GM12878 (cell line): Measurements from ENCODE around the gene ISCA2. TPM values are rescaled to one million over a fixed set of nuclear protein-coding genes. Genes with fewer than 3 reads are reported as not detected.

Experiments
- ATAC-seq: fragments of 200-7000 bp; cut with Tn5 transposase; 3 replicates; pipeline ENCODE4 v1.9.1; 2020; ENCODE audit warnings: mild to moderate bottlenecking, moderate library complexity
- BruUV-seq: library from RNA; stranded (reverse); fragments of 400-500 nt; replicated peaks from 2 replicates; lab custom pipeline; 2021; lab: Mats Ljungman, UMichigan
- CTCF ChIA-PET: fragments of 300-600 bp; sonication (Branson Sonifier 250); formaldehyde crosslinking; extraction: SDS; loops from one replicate; lab custom pipeline; 2021; ENCODE audit warnings: inconsistent platforms; lab: Yijun Ruan, JAX
- POLR2A ChIA-PET: fragments of 350-600 bp; formaldehyde crosslinking; extraction: SDS; loops from one replicate; lab custom pipeline; 2021; ENCODE audit warnings: inconsistent platforms; lab: Charles Lee
- RAD21 ChIA-PET: fragments of 300-600 bp; sonication (Branson Sonifier 250); formaldehyde crosslinking; loops from one replicate; lab custom pipeline; 2023; ENCODE audit warnings: antibody characterized with exemption; ENCODE audit not compliant: unreplicated experiment; lab: Charles Lee
- SMC1A ChIA-PET: fragments of 300-600 bp; sonication (Branson Sonifier 250); formaldehyde crosslinking; loops from one replicate; lab custom pipeline; 2023; ENCODE audit not compliant: unreplicated experiment, uncharacterized antibody; lab: Charles Lee
- DNase-seq: peaks from one replicate; pipeline ENCODE4 v3.0.0-alpha.2; 2011; ENCODE audit warnings: low read depth, low spot score
- FAIRE-seq: peaks from 3 replicates; lab custom pipeline; 2011; peaks lifted over from hg19 to GRCh38; lab: Jason Lieb, UNC
- H2AFZ ChIP-seq: 2 replicates; pipeline ENCODE4 v1.6.0; 2011; ENCODE audit warnings: low read depth, low read length, control low read depth; ENCODE audit not compliant: control insufficient read depth
- H3K27ac ChIP-seq: 2 replicates; pipeline ENCODE4 v1.5.1; 2011; ENCODE audit warnings: control low read depth; ENCODE audit not compliant: control insufficient read depth, insufficient read depth
- H3K27me3 ChIP-seq, 2 experiments: replicated peaks in 1 of 2; 2 replicates each; pipeline versions ENCODE4 v1.6.0 to v1.6.1; 2011; ENCODE audit warnings: low read length in 1 of 2; ENCODE audit not compliant: control insufficient read depth in 2 of 2, insufficient read depth in 2 of 2
- H3K36me3 ChIP-seq, 2 experiments: 2 replicates each; pipeline ENCODE4 v1.5.1; 2011; ENCODE audit warnings: low read length in 1 of 2; ENCODE audit not compliant: control insufficient read depth in 2 of 2, insufficient read depth in 2 of 2
- H3K4me1 ChIP-seq: 2 replicates; pipeline ENCODE4 v1.6.1; 2011; ENCODE audit warnings: mild to moderate bottlenecking, low read length, moderate library complexity, mixed read lengths; ENCODE audit not compliant: control insufficient read depth, insufficient read depth
- H3K4me2 ChIP-seq: 2 replicates; pipeline ENCODE4 v1.6.0; 2011; ENCODE audit warnings: control low read depth; ENCODE audit not compliant: control insufficient read depth, insufficient read depth
- H3K4me3 ChIP-seq: fragments of 200-600 bp; sonication (generic); 2 replicates; pipeline ENCODE4 v1.5.1; 2016
- H3K79me2 ChIP-seq: 2 replicates; pipeline ENCODE4 v1.6.0; 2011; ENCODE audit warnings: low read length; ENCODE audit not compliant: control insufficient read depth, insufficient read depth
- H3K9ac ChIP-seq: 2 replicates; pipeline ENCODE4 v1.8.0; 2011; ENCODE audit warnings: low read length, control low read depth, mixed read lengths; ENCODE audit not compliant: control insufficient read depth, insufficient read depth
- H3K9me3 ChIP-seq: replicated peaks from 3 replicates; pipeline ENCODE4 v1.5.1; 2011; ENCODE audit warnings: mild to moderate bottlenecking, low read length; ENCODE audit not compliant: control insufficient read depth, insufficient read depth
- H4K20me1 ChIP-seq: 2 replicates; pipeline ENCODE4 v1.6.0; 2011; ENCODE audit not compliant: control insufficient read depth, insufficient read depth
- ATF2 ChIP-seq: IDR thresholded peaks from 2 replicates; pipeline ENCODE4 v1.6.1; 2012; ENCODE audit warnings: low read length, inconsistent platforms
- BMI1 ChIP-seq: fragments of 450-650 bp; IDR thresholded peaks from 2 replicates; pipeline ENCODE4 v1.6.1; 2016; ENCODE audit warnings: mild to moderate bottlenecking, moderate library complexity, borderline replicate concordance
- ESRRA ChIP-seq: IDR thresholded peaks from 2 replicates; pipeline ENCODE4 v1.6.1; 2012; ENCODE audit warnings: mild to moderate bottlenecking, low read length, improper control_type of control experiment
- ETV6 ChIP-seq, 2 experiments: fragments of 450-650 bp in 1 of 2; IDR thresholded peaks in 1 of 2; conservative IDR thresholded peaks in 1 of 2; 2 replicates each; pipeline ENCODE4 v1.6.1; 2014; ENCODE audit warnings: antibody characterized with exemption in 1 of 2, borderline replicate concordance in 1 of 2, low read depth in 1 of 2, mild to moderate bottlenecking in 1 of 2, moderate library complexity in 1 of 2
- HDAC2 ChIP-seq: fragments of 200-600 bp; sonication (generic); IDR thresholded peaks from 2 replicates; pipeline ENCODE4 v1.6.1; 2017
- MXI1 ChIP-seq: fragments of 150-350 bp; IDR thresholded peaks from 2 replicates; pipeline ENCODE4 v1.6.1; 2011; ENCODE audit warnings: low read depth, mild to moderate bottlenecking, inconsistent platforms, low read length, improper control_type of control experiment
- SMAD5 ChIP-seq: IDR thresholded peaks from 2 replicates; pipeline ENCODE4 v1.6.1; 2016; ENCODE audit warnings: antibody characterized with exemption, low read depth
- SRF ChIP-seq, 2 experiments: IDR thresholded peaks; 2 replicates each; pipeline ENCODE4 v1.6.1; 2011; ENCODE audit warnings: low read depth in 2 of 2, low read length in 2 of 2, mild to moderate bottlenecking in 1 of 2, moderate library complexity in 1 of 2
- SUPT20H ChIP-seq: IDR thresholded peaks from 2 replicates; pipeline ENCODE4 v1.6.1; 2011; ENCODE audit warnings: low read depth, mild to moderate bottlenecking, low read length, moderate library complexity, borderline replicate concordance; ENCODE audit not compliant: control insufficient read depth
- YBX1 ChIP-seq: fragments of 450-650 bp; IDR thresholded peaks from 2 replicates; pipeline ENCODE4 v1.6.1; 2016; ENCODE audit warnings: antibody characterized with exemption
- ZSCAN29 ChIP-seq: fragments of 450-650 bp; IDR thresholded peaks from 2 replicates; pipeline ENCODE4 v1.6.1; 2017; ENCODE audit warnings: mild to moderate bottlenecking, moderate library complexity
- WGBS: methylation state at CpG from one replicate; pipeline ENCODE4 v1.1.6; 2016; ENCODE audit warnings: low lambda C conversion rate; ENCODE audit not compliant: insufficient replicate concordance, insufficient coverage; ENCODE audit errors: missing lambda C conversion rate; 5-methylcytosine and 5-hydroxymethylcytosine counted together
- in situ Hi-C: fragments of 300-500 bp; cut with MboI; formaldehyde crosslinking; loops from 9 replicates; pipeline ENCODE4 v1.14.3; 2018; ENCODE audit warnings: mixed read lengths
- intact Hi-C: fragments of 100-400 bp; cut with micrococcal nuclease; formaldehyde crosslinking; loops from one replicate; pipeline ENCODE4 v1.14.2; 2022; ENCODE audit not compliant: unreplicated experiment
- polyA plus RNA-seq, 11 experiments: library from polyadenylated mRNA; depleted of rRNA in 4 of 11; unstranded in 6 of 11; stranded (reverse) in 5 of 11; fragments of >200 nt; fragmentation: Nextera tagmentation in 4 of 11; fragmentation: Illumina TruSeq in 1 of 11; extraction: Ambion mirVana in 4 of 11; extraction: Trizol in 1 of 11; gene quantifications; 1 replicate in 1 of 11; 2 replicates in 10 of 11; pipeline versions ENCODE4 v1.2.1 to v1.2.3, GENCODE V29; 2011 to 2016; ENCODE audit warnings: inconsistent platforms in 2 of 11, missing spikeins in 2 of 11, low read depth in 1 of 11
- total RNA-seq, 4 experiments: library from RNA; depleted of rRNA in 3 of 4; stranded (reverse); fragments of >200 nt in 3 of 4; fragmentation: Illumina TruSeq in 1 of 4; extraction: Trizol in 1 of 4; gene quantifications; 2 replicates each; pipeline versions ENCODE4 v1.2.1 to v1.2.3, GENCODE V29; 2013 to 2021
- TF ChIP-seq, protein P1 (sequence below): fragments of 450-650 bp; IDR thresholded peaks from 2 replicates; pipeline ENCODE4 v1.6.1; 2017; ENCODE audit warnings: mild to moderate bottlenecking, low read depth, inconsistent platforms; ENCODE audit not compliant: poor library complexity, severe bottlenecking

Gene ISCA2
- total and polyA plus RNA-seq, 10 of the 15 experiments (the other 5 are each of a cell fraction or from before 2014, with no cell fraction given), result 7.5 to 116 (median 32.5) TPM

- TF ChIP-seq ETV6 (conservative IDR thresholded peaks at IDR 0.05 in 1 of 2, IDR thresholded peaks at IDR 0.05 in 1 of 2; ENCODE audit: borderline replicate concordance in 1 of 2, low read depth in 1 of 2) (no peak), HDAC2 (no peak), SMAD5 (no peak)
Measured at GRCh38 chr14:74480046-74480445, 13.5 kb upstream of the ISCA2 start (continued).

GRCh38 chr14:74482571-74482970 is 11.0 kb upstream of the ISCA2 start:
- WGBS, result 100% methylated on average over 2 of the region's 3 CpGs
- no peaks in the 10 kb centered on the region for H4K20me1 ChIP-seq
- TF ChIP-seq MXI1, result no peak
- TF ChIP-seq, protein P1, sequence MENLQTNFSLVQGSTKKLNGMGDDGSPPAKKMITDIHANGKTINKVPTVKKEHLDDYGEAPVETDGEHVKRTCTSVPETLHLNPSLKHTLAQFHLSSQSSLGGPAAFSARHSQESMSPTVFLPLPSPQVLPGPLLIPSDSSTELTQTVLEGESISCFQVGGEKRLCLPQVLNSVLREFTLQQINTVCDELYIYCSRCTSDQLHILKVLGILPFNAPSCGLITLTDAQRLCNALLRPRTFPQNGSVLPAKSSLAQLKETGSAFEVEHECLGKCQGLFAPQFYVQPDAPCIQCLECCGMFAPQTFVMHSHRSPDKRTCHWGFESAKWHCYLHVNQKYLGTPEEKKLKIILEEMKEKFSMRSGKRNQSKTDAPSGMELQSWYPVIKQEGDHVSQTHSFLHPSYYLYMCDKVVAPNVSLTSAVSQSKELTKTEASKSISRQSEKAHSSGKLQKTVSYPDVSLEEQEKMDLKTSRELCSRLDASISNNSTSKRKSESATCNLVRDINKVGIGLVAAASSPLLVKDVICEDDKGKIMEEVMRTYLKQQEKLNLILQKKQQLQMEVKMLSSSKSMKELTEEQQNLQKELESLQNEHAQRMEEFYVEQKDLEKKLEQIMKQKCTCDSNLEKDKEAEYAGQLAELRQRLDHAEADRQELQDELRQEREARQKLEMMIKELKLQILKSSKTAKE, result no peak
- no peak for TF ChIP-seq BMI1
- TF ChIP-seq ESRRA, result no peak
- TF ChIP-seq ATF2, result no peak
- TF ChIP-seq SRF (IDR thresholded peaks at IDR 0.05; ENCODE audit: low read depth in 2 of 2, low read length in 2 of 2), result no peak
- TF ChIP-seq YBX1, result no peak
- TF ChIP-seq ETV6 (conservative IDR thresholded peaks at IDR 0.05 in 1 of 2, IDR thresholded peaks at IDR 0.05 in 1 of 2; ENCODE audit: borderline replicate concordance in 1 of 2, low read depth in 1 of 2), result no peak
- TF ChIP-seq ZSCAN29, result no peak
- no peak for TF ChIP-seq SUPT20H
- H3K9me3 ChIP-seq, result no peaks in the 10 kb centered on the region
- no peak overlapping the region for H3K4me3 ChIP-seq
- no peaks in the 10 kb centered on the region for H3K27me3 ChIP-seq
- no peaks in the 10 kb centered on the region for H3K79me2 ChIP-seq
- ChIA-PET SMC1A (interaction anchor here (0.6 to 1.5 kb wide), 2 partner anchors 120 to 372 kb away, joined by 3 to 6 read pairs; no protein-coding TSS in a partner anchor), CTCF (interaction anchor here (1.3 kb wide), 2 partner anchors 10 to 20 kb away, joined by 3 to 5 read pairs; partner anchors contain the start of genes ISCA2 and NPC2), RAD21 (interaction anchor here (0.5 kb wide), 1 partner anchor 210 kb away, joined by 4 read pairs; no protein-coding TSS in a partner anchor), POLR2A (no interaction called here)
- H2AFZ ChIP-seq, result no peak overlapping the region
- BruUV-seq, result no TSS peak
- intact Hi-C loops (no loop called here), in situ Hi-C loops (no loop called here)
- no peak for DNase-seq
- H3K36me3 ChIP-seq, result no peaks in the 10 kb centered on the region; a peak in 2 of 4 replicates
- H3K27ac ChIP-seq, result no peak overlapping the region
- H3K4me2 ChIP-seq, result no peak overlapping the region
- H3K9ac ChIP-seq, result no peak overlapping the region
- no peak for ATAC-seq
- H3K4me1 ChIP-seq, result no peaks in the 10 kb centered on the region
- no peak for FAIRE-seq
